ENCODE data around the gene NDUFC1.

NDUFC1 gene

DNA sequence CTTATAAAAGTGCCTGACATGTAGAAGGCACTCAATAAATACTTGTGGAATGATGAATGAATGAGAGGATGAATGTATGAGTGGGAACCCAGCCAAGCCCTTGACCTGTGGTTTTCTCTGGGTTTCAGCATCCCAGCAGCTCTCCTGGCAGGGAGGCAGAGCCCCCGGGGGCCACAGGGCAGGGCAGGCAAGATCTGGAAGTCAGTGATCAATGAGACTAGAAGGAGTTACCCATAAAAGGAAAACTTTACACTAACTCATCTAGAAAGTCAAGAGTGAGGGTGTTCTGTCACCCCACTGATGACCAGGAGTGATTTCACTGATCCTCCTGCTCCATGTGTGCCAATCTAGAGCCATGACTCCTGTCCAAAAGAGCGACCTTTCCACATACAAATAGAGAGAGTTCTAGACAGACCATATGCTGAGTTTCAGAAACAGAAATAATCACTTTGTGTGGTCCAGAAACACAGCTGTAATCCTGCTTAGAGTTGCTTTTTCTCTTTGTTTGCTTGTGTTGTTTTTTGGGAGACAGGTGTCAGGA is 59.7 kb downstream of the NDUFC1 start:
- peak; percentile 28 for DNase-seq (ENCODE audit: low read depth, low spot score)
- H3K4me3 ChIP-seq (ENCODE audit: low read depth, low read length): no peak overlapping the region
- ChIA-PET CTCF (interaction anchor here (1.1 to 1.9 kb wide), 3 partner anchors 14 to 53 kb away, joined by 3 to 13 read pairs (median 3); partner anchors contain the start of gene MGARP), POLR2A (interaction anchor here (1.5 kb wide), 1 partner anchor 10 kb away, joined by 3 read pairs; no protein-coding TSS in a partner anchor)
- TF ChIP-seq, protein P1, sequence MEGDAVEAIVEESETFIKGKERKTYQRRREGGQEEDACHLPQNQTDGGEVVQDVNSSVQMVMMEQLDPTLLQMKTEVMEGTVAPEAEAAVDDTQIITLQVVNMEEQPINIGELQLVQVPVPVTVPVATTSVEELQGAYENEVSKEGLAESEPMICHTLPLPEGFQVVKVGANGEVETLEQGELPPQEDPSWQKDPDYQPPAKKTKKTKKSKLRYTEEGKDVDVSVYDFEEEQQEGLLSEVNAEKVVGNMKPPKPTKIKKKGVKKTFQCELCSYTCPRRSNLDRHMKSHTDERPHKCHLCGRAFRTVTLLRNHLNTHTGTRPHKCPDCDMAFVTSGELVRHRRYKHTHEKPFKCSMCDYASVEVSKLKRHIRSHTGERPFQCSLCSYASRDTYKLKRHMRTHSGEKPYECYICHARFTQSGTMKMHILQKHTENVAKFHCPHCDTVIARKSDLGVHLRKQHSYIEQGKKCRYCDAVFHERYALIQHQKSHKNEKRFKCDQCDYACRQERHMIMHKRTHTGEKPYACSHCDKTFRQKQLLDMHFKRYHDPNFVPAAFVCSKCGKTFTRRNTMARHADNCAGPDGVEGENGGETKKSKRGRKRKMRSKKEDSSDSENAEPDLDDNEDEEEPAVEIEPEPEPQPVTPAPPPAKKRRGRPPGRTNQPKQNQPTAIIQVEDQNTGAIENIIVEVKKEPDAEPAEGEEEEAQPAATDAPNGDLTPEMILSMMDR (IDR thresholded peaks at IDR 0.05; ENCODE audit: insufficient read depth, low read length, missing control alignments): no peak

DNA sequence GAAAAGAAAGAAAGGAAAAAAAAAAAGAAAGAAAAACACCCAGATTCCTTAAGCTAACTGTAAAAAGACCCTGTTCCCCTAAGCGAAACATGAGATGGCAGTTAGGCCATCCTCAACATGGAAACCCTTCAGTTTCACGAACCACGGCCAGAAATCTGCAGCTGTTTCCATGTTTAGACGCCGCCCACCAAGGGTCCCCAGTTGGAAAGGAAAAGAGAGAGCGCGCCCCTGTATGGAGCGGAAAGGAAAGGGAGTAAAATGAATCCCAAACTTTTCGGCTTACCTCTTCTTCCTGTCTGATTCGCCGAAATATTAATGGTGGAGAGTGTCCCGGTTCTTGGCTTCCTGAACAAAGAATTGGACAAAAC is 60.5 kb downstream of the NDUFC1 start:
- no peak for DNase-seq (ENCODE audit: low read depth, low spot score)
- H3K4me3 ChIP-seq (ENCODE audit: low read depth, low read length): no peak overlapping the region
- POLR2A ChIA-PET: no interaction called here
- TF ChIP-seq, protein P1 (IDR thresholded peaks at IDR 0.05; ENCODE audit: insufficient read depth, low read length, missing control alignments): no peak
- CTCF ChIA-PET: interaction anchor here (1.3 kb wide), 1 partner anchor 15 kb away, joined by 3 read pairs; no protein-coding TSS in a partner anchor

- no peak overlapping the region for H3K4me3 ChIP-seq (ENCODE audit: low read depth, low read length)
- POLR2A ChIA-PET: interaction anchor here (0.9 kb wide), 1 partner anchor 60 kb away, joined by 3 read pairs; the partner anchor contains the start of gene NAA15
- CTCF ChIA-PET: interaction anchor here (1.3 to 1.8 kb wide), 3 partner anchors 10 to 16 kb away, joined by 3 to 5 read pairs (median 5); no protein-coding TSS in a partner anchor
- DNase-seq (ENCODE audit: low read depth, low spot score): no peak
- TF ChIP-seq, protein P1 (IDR thresholded peaks at IDR 0.05; ENCODE audit: insufficient read depth, low read length, missing control alignments): no peak
Observed at GRCh38 chr4:139241086-139241783, 61.0 kb downstream of the NDUFC1 start.
